Measurements from ENCODE around the gene HDAC4. TPM values are rescaled to one million over a fixed set of nuclear protein-coding genes. Genes with fewer than 3 reads are reported as not detected.

The HDAC4 gene
- total RNA-seq, 1 experiment from 2014 or later: 10.9 TPM

- no peak for DNase-seq (ENCODE audit: low spot score)
These were observed 2.8 kb downstream of the HDAC4 start for GRCh38 chr2:239397931-239398471.

DNA sequence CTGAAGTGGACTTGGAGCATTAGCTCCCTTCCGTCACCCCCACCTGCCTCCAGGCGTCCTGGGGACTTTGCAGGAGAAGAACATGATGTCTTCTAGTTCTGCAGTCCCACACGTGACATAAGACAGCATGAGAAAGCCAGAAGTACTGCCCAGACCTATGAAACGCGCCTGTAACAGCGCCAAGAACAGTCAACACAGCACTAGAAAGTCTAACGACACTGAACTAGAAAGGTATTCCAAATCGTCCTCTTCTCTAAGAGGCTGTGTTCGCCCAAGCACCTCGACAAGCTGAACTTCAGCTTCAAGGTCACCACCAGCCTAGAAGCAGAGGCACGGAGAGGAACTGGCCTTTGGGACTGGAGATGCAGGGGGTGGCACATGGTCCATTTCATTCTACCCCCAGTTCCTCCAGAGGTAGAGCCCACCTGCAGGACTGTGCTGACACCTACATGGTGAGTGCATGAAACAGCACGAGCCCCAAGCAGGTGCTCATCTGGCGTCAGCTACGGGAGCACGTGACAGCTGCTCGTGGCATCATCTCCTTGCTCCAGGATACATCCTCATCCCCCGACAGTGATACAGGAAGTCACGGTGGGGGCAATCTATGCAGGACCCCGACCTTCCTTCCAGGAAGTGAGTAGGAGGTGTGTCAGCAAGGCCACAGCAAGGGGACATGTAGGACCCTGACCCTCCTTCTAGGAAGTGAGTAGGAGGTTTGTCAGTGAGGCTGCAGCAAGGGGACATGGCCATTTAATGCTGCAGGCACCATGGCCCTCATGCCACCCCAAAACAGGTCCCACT lies 3.7 kb downstream of the HDAC4 start:
- DNase-seq (ENCODE audit: low spot score): no peak

- DNase-seq (ENCODE audit: low spot score): no peak
These were observed 5.3 kb downstream of the HDAC4 start for GRCh38 chr2:239395524-239395923.

- no peak for DNase-seq (ENCODE audit: low spot score)
These were observed 5.8 kb downstream of the HDAC4 start for GRCh38 chr2:239394978-239395377.

DNA sequence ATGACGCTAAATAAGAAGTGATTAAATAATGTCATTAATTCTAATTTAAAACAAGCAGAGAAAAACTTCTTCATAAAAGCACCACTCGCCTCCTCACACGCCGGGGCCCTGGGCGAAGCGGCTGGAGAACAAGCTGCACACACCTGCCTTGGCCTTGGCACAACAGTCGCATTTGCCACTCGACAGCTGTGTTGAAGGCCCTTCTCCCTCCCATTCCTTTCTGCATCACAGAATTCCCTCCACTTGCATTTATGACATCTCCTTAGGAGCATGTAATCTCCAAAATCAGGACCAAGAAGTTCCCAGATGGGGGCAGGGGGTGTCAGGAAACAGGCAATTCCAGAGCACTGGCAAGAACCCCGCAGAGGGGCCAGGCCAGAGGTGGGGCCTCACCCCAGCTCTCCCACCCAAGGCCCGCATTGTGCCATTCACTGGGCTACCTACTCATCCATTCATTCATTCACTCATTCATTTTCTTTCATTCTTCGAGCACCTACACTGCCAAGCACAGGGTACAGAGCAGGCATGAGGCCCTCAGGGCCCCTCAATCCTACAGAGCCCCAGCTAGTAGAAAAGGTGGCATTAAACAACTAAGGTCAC lies 6.4 kb downstream of the HDAC4 start:
- DNase-seq (ENCODE audit: low spot score): no peak

GRCh38 chr2:239393941-239394340 lies 6.9 kb downstream of the HDAC4 start:
- DNase-seq (ENCODE audit: low spot score): no peak

- DNase-seq (ENCODE audit: low spot score): no peak
These were observed 7.4 kb downstream of the HDAC4 start for GRCh38 chr2:239393388-239393940.

GRCh38 chr2:239392688-239393387 lies 8.0 kb downstream of the HDAC4 start:
- no peak for DNase-seq (ENCODE audit: low spot score)

GRCh38 chr2:239392072-239392357 lies 8.8 kb downstream of the HDAC4 start:
- no peak for DNase-seq (ENCODE audit: low spot score)

GRCh38 chr2:239391286-239392071 lies 9.3 kb downstream of the HDAC4 start:
- no peak for DNase-seq (ENCODE audit: low spot score)

- no peak for DNase-seq (ENCODE audit: low spot score)
These were observed 10.1 kb downstream of the HDAC4 start for GRCh38 chr2:239390546-239391285.

- no peak for DNase-seq (ENCODE audit: low spot score)
These were observed 11.1 kb downstream of the HDAC4 start for GRCh38 chr2:239389414-239390329.

DNA sequence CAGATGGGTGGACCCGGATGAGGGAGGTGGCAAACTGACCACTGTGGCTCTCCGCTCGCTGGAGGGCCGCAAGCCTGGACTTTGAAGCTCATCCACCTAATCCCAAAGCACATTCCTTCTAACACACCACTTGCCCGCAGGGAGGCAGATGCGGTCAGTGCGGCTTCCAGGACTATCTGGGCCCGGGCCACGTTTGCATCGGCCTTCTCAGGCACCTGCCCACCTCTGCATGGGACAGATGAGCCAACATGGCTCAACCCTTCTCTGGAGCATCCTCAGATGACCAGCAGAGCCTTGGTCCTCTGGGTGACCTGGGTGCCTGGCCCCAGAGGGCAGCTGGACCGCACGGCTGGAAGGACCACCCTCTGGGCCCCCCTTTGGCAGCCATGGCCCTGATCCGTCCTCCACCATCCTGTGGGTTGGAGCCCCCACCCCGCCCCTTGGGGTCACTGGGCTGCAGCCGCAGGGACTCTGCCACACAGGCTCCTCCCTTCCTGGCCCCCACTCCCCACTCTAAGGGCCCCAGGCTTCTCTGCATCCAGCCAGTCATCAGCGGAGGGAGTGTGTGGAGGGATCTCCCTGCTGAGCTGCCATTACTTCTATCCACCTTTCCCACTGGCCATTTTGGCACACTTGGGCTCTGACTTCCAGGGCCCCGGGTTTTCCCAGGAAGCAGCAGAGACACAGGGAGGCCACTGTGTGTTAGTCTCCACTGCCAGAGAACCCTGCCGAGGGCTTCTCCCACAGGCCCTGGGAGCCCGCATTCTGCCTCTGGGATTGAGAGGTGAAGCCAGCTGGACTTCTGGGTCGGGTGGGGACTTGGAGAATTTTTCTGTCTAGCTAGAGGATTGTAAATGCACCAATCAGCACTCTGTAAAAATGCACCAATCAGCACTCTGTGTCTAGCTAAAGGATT lies 12.3 kb downstream of the HDAC4 start:
- no peak for DNase-seq (ENCODE audit: low spot score)

GRCh38 chr2:239387811-239388210 lies 13.0 kb downstream of the HDAC4 start:
- no peak for DNase-seq (ENCODE audit: low spot score)

DNA sequence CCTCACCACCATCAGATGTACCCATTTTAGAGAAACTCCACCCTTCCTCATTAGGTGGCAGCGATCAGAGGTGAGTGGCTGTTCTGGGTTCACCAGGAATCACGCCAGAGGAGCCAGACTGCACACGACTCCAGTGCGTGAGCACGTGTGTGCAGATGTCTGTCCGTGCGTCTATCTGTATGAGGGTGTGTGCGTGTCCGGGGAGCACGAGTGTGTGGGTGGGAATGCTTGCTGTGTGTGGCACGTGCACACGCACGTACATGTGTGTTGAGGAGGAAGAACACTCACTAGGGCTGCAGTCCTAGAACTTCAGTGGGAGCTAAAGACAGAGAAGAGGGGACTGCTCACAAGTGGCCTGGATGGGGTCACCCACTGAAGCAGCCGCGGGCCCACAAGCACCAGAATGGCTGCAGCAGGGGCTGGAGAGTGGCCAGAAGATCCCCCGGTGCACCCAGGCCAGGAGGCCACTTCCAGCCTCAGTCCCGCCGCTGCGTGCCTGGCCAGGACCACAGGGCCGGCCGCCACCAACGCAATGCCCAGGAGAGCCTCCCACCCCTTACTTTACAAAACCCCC lies 13.9 kb downstream of the HDAC4 start:
- no peak for DNase-seq (ENCODE audit: low spot score)

DNA sequence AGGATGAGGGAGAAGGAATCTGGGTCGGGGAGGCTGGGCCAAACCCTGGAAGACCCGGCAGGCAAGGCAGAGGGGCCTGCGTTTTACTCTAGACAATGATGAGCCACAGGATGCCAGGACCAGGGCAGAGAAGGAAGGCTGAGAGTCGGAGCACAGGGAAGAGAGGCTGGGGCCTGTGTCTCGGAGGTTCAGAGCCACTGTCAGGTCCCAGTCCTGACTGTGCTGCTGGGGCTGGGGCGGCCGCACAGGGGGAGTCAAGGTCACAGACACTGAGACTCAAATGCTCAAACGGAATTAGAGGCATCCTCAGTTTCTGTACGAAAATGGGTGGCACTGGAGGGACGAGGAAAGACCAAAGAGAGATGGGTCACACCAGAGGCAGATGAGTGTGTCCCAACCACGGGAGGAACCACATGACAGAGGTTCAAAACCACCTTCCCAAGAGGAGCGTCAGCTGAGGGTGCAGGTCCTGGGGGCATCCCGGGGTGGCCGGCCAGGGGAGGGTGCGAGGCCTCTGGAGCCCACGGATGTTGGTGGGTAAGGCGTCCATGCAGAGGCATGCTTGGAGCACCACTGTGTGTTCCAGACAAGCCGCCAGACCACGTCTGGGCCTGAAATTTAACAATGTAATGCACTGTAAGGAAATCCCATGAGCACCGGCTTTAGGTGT lies 14.7 kb downstream of the HDAC4 start:
- no peak for DNase-seq (ENCODE audit: low spot score)

DNA sequence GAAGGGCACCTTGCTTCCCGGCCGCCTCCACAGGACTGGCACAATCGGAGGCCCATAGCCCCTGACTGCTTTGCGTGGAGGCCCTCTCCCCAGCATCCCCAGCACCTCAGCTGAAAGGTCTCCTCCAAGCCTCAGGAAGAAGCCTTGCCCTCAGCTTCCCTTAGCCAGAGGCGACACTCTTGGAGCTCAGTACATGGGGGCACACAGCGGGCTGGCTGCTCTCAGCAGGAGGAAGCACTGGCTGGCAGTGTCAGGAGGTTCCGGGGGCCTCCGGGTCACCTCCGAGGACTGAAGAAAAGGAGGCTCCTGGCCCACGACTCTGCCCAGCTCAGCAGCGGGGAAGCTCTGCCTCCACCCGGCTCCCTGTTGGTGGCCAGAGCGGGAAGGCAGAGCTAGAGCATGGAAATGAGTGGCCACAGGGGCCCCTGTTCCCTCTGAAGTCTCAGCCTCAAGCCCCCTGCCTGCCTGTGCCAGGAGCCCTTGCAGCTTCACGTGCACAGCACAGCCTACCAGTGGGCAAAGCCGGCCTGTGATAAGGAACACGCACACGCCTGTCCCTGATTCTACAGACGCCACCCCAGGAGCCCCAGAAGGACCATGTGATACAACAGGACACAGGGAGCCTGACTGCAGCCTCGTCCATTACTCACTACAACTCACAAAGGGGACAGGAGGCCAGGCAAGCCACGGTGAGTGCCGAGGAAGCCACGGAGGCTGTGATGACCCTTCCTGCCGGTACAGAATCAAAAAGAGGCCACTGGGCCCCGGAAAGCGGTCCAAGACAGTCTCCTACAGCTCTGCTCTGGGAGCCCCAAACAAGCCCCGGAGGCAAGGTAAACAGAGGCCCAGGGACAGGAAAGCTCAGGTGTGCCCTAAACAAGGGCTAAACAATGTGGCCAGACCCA lies 15.5 kb downstream of the HDAC4 start:
- DNase-seq (ENCODE audit: low spot score): no peak

All from A172 (cell line).